GM21723 (cell line): ENCODE results near the gene CHAC1.

ENCODE experiments used
- ATAC-seq: cut with Tn5 transposase; IDR thresholded peaks from one replicate; pipeline ENCODE4 v1.9.1; 2021; ENCODE audit warnings: mild to moderate bottlenecking, moderate library complexity; ENCODE audit not compliant: unreplicated experiment

CHAC1 gene

DNA sequence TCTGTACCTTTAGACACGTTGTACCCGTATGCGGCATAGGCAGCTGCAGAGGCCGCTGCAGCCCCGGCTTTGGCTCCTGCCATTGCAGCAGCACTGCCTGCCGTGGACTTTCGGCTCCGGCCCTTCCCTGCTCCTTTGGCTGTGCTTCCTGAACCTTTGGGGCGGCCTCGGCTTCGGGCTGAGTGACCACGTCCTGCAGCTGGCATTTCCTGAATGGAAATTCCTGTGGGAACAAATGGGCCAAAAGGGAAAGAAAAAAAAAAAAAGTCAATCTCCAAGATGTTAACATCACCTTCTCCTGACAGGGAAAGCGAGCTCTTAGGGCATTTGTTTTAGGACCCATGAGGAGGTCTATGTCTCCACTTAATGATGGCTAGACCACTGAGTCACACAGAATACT, 29.6 kb downstream of the CHAC1 start:
- no peak for ATAC-seq

DNA sequence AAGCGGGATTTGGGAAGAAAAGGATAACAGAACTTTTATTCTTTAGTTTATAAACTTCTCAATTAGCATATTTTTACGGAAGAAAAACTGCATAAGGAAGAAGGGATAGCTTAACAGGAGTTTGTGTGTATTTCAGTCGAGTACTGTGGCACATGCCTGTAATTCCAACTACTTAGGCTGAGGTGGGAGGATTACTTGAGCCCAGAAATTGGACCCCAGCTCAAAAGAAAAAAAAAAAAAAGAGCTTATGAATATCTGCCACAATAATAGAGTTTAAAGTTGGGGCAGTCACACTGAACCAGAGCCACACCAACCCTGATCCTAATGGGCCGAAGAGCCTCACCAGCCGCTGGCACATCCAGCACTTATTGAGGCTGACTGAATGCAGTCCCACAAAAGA, 31.1 kb downstream of the CHAC1 start:
- no peak for ATAC-seq

DNA sequence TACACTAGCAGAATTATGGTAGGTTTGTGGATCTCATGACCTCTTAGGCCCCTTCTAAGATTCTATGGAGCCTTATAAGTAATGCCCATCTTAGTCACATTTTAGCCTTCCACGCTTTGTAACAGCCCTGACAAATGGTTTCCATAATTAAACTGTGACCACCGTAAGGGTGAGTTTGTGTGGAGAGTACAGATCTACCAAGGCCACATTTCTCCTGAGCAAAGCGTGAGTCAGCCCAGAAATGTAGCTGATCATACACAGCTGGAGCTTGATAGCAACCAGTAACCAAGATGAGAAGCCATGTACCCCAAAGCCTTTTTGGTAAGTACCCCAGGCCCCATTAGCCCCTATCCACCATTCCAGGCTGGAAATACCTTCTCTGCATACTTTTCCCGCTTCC, 31.7 kb downstream of the CHAC1 start:
- no peak for ATAC-seq

DNA sequence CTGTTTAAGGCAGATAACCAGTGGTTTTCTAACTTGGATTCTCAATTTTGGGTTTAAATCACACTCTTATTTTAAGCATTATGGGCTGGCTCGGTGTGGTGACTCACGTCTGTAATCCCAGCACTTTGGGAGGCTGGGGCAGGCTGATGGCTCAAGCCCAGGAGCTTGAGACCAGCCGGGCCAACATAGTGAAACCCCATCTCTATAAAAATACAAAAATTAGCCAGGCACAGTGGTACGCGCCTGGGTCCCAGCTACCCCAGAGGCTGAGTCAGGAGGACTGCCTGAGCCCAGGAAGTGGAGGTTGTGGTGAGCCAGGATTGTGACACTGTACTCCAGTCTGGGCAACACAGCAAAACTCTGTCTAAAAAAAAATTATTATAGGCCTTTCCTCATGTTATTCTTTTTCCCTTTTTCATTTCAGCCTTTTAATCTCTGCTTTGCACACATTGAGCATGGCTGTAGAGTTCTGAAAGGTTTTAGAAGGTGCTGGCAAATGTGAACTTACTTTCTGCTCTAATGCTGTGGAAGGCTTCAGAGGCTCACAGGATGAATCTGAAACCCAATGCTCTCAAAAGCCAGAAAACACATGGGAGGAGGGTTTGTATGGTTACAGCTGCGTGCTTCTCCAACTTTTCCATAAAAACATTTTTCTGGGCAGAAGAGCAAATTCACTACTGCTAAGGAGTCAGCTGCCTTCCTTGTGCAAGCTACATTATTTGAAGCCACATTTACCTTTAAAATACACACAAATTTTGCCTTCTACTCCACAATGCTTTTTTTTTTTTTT, 32.5 kb downstream of the CHAC1 start:
- ATAC-seq = no peak

DNA sequence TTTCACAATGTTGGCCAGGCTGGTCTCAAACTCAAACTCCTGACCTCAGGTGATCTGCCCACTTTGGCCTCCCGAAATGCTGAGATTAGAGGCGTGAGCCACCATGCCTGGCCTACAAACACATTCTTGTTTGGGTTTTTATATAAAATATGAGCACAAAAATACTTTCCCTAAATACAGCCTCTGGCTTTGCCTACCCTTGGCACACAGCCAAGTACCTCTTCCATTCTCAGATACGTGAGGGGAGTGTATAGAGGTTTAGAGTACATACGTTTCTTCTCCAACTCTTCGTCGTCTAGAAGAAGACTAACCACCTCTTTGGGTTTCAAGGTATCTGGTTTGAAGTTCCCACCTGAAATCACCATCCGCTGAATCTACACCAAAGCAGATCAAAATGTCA, 33.5 kb downstream of the CHAC1 start:
- no peak for ATAC-seq

DNA sequence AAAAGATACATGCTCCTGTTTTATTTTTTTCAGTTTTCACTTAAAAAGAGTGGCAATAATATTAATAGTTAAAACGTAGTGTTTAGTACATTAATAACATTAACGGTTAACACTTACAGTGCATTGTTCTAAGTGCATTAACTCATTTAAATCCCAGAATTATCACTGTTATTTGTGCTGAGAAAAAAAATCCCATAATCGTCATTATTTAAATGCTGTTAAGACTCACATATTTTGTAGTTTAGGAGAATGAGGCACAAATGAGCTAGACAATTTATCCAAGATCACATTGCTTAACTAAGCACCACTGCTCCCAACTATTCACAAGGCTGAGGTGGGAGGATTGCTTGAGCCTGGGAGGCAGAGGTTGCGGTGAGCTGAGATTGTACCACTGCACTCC, 34.9 kb downstream of the CHAC1 start:
- no peak for ATAC-seq

DNA sequence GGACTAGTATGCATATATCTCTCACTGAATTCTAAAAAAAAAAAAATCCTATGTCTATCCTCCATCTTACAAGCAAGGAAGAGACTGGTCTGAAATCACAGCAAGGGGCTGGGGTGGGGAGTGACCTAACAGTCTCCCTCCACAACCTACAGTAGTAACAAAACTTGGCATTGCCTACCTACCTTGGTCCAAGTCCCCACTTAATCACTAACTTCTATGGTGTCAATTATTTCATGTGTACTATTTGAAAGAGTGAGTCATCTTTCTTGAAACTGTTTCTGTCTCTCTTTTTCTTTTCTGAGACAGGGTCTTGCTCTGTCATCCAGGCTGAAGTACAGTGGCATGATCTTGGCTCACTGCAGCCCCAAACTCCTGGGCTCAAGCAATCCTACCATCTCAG, 36.8 kb downstream of the CHAC1 start:
- no peak for ATAC-seq

DNA sequence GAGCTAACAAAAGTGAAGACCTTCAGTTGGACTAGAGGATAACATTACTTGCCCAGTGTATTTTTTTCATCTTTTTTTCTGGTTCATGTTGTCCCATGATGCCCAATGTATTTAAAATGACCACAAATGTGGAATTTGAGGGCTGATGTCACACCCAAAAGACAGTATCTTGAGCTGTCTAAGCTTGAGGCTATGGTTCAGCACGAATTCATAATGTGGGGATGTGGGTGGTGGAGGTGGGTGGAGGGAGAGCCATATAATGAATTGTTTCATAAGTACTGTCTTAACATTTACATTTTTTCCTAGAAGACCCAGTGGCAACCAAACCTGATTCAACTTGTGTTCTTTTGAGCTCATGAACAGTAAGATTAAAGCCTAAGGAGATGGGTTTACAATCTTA, 37.5 kb downstream of the CHAC1 start:
- no peak for ATAC-seq

DNA sequence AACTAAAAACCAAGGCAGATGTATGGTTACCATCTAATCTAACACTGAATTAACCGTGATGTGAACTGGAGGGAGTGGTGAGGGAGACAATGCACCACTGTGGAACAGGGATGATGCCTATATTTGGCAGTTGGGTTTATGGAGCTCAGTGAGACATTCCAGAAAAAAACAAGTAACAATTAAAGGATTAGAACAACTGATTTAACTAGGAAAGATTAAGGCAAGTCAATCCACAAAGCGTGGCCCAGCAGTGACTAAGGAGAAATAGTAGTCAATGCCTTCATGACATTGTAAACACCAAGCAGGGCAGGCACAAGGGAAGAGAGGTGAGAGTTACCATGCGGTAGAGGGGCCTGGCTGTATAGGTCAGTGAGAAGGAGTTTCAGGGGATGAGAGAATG, 38.1 kb downstream of the CHAC1 start:
- no peak for ATAC-seq

DNA sequence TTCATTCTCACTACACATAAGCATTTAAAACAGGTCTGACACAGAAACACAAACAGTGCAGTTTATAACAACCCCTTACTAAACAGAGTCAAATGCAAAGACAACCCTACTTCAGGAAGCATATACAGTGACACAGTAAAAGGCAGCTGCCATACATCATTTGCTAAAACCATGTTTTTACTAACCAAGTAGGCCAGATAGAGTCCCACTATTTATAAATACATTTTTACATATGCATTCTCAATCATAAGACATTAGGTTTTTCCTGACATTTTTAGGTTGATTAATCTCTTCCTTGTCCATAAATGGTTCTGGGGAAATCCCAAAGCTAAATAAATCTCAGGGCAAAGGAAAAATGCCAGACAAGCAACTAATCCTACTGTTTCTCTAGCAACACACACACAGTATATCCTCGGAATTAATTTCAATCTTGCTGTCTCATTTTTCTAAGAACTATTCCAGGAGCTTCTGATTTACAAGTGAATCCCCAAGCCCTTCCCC, 39.0 kb downstream of the CHAC1 start:
- ATAC-seq = no peak

DNA sequence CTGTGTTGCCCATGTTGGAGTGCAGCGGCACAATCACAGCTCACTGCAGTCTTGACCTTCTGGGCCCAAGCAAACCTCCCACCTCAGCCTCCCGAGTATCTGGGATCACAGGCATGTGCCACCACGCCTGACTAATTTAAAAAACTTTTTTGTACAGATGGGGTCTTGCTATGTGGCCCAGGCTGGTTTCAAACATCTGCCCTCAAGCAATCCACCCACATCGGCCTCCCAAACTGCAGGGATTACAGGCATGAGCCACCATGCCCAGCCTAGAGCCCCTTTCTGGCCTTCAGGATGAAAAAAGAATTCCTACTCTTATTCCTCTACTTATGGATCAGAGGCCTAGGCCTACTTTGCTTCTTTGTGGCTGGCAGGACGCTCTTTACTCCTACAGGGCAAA, 39.6 kb downstream of the CHAC1 start:
- no peak for ATAC-seq

DNA sequence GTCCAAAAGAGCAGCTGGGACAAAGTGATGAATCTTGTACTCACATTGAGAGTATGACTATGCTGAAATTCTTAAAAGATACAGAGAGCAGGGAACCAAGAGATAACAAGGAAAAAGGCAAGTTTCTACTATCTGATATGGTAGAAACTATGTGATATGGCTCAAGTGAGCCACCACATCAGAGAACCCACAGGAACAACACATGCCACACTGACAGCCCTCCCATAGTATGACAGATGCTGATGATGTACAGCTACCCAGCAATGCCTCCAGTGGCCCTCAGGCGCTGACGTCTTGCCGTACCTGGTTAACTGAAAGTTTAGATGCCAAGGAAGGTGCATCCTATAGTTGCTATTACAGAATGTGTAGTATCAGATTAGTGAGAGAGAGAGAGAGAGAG, 42.4 kb downstream of the CHAC1 start:
- ATAC-seq = no peak

DNA sequence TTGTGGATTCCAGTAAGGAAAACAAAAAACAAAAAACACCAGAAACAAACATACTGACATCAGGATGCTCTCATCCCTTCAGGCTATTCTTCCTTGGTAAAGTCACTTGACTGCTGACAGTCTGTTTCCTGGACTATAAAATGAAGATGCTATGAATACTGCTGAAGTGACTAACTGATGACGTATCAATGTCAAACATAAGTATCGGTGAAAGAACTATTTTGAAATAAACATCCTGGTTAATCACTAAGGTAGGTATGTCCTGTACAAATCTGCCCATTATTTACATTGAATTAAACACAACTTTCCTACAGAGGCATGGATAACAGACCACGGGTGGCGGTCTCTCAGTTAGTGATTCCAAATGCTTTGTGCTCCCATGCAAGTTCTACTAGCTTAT, 45.9 kb downstream of the CHAC1 start:
- ATAC-seq = no peak

DNA sequence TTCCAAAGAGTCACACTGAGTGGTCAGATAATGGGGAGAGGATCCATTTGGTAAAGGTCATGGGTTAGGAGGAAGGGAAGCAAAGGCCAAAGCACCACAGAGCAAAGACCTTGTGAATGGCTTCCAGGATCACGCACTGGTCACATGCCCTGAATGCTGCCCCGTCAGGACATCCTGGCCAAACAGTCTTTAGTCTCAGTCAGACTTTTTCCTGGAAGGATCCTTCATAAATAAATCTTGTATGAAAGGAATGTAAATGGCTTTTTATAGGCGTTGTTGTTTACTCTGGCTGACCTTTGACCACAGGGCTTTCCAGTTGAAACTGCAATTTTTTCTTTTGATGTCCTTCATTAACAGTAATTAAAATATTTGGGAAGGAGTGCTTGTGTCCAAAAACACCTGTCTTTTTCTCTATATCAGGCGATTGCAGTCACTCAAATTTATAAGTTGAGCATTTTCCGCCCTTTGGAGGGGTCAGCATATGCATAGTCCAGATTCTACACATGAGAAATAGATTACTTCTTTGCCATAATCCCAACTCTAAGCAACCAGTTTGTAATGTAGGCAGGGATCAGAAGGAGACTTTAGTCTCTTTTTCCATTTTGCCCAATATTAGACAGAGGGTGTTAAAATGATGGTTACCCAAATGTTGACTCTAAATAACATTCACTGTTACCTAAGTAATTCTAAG, 48.4 kb downstream of the CHAC1 start:
- ATAC-seq = no peak

DNA sequence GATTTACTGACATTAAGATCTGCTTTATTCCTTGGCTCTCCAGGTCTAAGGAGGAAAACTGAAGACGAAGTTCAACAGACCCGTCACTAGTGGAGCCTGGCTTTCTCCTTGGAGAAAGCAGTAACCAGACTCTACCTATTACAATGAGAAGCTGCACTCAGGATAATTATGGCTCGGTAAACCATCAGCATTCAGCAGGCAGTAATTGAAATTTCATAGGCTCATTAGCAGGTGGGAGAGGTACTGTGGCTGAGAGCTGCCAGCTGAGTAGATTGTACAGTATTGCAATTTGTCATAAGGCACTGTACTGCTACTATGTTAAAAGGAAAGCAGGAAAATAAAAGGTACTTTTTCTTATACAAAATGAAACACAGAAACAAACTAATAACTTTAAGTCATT, 51.2 kb downstream of the CHAC1 start:
- no peak for ATAC-seq
